GM10248 (cell line): Measurements from ENCODE around the gene BTG4.

Experiments used
- CTCF ChIA-PET: fragments of 300-600 bp; sonication (Branson Sonifier 250); formaldehyde crosslinking; extraction: SDS; loops from one replicate; lab custom pipeline; 2021; ENCODE audit warnings: antibody characterized with exemption; lab: Yijun Ruan, JAX
- POLR2A ChIA-PET: fragments of 350-650 bp; sonication (Branson Sonifier 250); formaldehyde crosslinking; extraction: SDS; loops from one replicate; lab custom pipeline; 2020; ENCODE audit warnings: antibody characterized with exemption; lab: Yijun Ruan, JAX
- DNase-seq: peaks from one replicate; pipeline ENCODE4 v3.0.0; 2012; ENCODE audit errors: extremely low spot score
- TF ChIP-seq, protein P1 (sequence below): IDR thresholded peaks from 2 replicates; pipeline ENCODE4 v1.5.1; 2012; ENCODE audit warnings: mild to moderate bottlenecking, low read depth; ENCODE audit errors: extremely low read depth, missing control alignments, control extremely low read depth

BTG4 gene

DNA sequence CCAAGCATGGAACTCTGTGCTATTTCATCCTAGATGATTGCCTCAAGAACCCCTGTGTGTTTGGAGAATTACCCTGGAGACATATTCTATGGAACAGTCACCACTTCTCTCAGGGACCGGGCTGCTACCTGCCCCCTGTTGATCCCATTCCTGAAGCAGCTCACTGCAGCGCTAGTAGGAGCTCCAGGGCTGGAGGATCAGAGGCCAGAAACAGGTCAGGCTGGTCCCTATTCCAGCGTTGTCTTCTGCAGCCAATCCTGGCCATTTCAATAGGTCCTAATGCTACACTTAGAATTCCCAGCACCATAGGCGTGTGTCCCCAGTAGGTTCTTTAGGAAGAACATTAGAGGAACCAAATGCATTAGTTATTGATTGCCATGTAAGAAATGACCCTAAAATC is 48.9 kb downstream of the BTG4 start:
- ChIA-PET CTCF (interaction anchor here (0.9 to 2.7 kb wide), 4 partner anchors 17 to 181 kb away, joined by 3 to 9 read pairs (median 6); no protein-coding TSS in a partner anchor), POLR2A (no interaction called here)
- TF ChIP-seq, protein P1, sequence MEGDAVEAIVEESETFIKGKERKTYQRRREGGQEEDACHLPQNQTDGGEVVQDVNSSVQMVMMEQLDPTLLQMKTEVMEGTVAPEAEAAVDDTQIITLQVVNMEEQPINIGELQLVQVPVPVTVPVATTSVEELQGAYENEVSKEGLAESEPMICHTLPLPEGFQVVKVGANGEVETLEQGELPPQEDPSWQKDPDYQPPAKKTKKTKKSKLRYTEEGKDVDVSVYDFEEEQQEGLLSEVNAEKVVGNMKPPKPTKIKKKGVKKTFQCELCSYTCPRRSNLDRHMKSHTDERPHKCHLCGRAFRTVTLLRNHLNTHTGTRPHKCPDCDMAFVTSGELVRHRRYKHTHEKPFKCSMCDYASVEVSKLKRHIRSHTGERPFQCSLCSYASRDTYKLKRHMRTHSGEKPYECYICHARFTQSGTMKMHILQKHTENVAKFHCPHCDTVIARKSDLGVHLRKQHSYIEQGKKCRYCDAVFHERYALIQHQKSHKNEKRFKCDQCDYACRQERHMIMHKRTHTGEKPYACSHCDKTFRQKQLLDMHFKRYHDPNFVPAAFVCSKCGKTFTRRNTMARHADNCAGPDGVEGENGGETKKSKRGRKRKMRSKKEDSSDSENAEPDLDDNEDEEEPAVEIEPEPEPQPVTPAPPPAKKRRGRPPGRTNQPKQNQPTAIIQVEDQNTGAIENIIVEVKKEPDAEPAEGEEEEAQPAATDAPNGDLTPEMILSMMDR, result no peak
- no peak for DNase-seq

DNA sequence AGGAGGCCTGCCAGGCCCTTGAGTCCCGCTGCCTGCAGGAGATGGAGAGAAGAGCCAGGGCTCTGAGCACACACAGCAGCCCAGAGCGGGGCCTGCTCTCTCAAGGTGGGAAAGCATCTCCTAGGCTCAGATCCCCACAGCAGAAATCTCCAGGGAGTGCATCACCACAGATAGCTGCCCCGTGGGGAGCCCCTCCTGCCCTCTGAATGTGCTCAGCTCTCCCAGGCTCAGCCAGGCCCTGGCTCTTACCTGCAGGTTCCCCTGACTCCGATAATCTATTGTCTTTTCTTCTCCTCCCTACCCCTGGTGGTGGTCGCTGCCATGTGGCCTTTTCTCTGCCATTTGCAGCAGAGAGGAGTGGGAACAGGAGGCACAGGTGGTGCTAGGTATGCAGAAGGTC is 49.9 kb downstream of the BTG4 start:
- ChIA-PET POLR2A (no interaction called here), CTCF (interaction anchor here (1.3 to 4.2 kb wide), 5 partner anchors 9 to 180 kb away, joined by 3 to 19 read pairs (median 4); no protein-coding TSS in a partner anchor)
- no peak for DNase-seq
- TF ChIP-seq, protein P1, result no peak

DNA sequence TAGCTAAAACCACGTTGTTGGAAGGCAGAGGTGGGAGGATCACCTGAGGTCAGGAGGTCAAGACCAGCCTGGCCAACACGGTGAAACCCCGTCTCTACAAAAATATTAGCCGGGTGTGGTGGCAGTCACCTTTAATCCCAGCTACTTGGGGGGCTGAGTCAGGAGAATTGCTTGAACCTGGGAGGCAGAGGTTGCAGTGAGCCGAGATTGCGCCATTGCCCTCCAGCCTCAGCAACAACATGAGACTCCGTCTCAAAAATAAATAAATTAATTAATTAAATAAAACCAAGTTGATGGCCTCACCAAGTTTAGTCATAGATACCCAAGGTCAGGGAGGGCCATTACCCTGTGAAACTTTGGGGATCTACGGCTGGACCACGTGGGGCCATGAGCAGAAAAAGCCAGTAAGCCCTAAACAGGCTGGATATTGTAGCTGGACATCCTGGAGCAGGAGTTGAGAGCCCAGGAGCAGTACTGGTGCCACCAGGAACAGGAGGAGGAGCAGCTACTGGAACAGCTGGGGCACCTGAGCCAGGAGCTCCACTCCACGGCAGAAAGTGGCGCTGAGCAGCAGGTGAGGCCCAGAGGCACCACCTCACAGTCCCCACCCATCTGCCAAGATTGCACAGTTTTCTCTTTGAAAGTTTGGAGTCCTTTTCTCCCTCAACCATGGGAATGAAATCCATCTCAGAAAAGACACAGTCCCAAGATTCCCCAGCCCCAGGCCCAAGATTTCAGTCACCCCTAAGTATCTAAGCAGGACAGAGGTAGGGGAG is 50.5 kb downstream of the BTG4 start:
- POLR2A ChIA-PET, result no interaction called here
- no peak for DNase-seq
- TF ChIP-seq, protein P1, result no peak
- CTCF ChIA-PET, result interaction anchor here (1.4 to 4.2 kb wide), 5 partner anchors 9 to 179 kb away, joined by 3 to 19 read pairs (median 3); no protein-coding TSS in a partner anchor

DNA sequence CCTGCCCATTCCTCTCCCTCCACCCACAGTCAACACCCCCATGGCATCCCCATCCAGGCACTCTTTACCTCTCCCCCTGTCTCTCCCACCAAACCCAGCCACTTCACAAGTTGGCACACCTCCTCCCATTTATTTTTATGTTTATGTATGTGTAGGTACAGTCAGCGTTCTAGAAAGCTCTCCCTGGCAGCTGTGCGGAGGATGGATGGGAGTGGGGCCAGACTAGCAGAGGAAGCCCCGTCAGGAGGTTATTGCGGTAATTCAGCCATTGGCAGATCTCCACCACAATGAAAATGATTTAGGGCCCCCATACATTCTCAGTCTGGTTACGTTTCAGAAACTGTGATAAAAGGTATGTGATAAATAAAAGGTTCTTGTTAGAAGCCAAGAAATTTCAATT is 51.3 kb downstream of the BTG4 start:
- TF ChIP-seq, protein P1, result no peak
- no peak for DNase-seq
- POLR2A ChIA-PET, result no interaction called here
- CTCF ChIA-PET, result interaction anchor here (1.4 to 4.2 kb wide), 4 partner anchors 8 to 178 kb away, joined by 3 to 19 read pairs (median 6); no protein-coding TSS in a partner anchor

- ChIA-PET POLR2A (no interaction called here), CTCF (interaction anchor here (1.6 to 4.2 kb wide), 4 partner anchors 10 to 178 kb away, joined by 3 to 19 read pairs (median 6); no protein-coding TSS in a partner anchor)
- TF ChIP-seq, protein P1, result no peak
- DNase-seq, result no peak
Observed at GRCh38 chr11:111460340-111460739, 51.8 kb downstream of the BTG4 start.

GRCh38 chr11:111459506-111460270 is 52.5 kb downstream of the BTG4 start:
- TF ChIP-seq, protein P1, result no peak
- no peak for DNase-seq
- ChIA-PET CTCF (interaction anchor here (0.8 to 4.2 kb wide), 5 partner anchors 9 to 177 kb away, joined by 3 to 19 read pairs (median 4); no protein-coding TSS in a partner anchor), POLR2A (no interaction called here)
